ENCODE data around the gene SRGN.
"Not testable (repeated sequence)": the region's sequence is repeated elsewhere in the genome, so short reads cannot be mapped to it uniquely, and the experiment has no call there.

The SRGN gene, protein sequence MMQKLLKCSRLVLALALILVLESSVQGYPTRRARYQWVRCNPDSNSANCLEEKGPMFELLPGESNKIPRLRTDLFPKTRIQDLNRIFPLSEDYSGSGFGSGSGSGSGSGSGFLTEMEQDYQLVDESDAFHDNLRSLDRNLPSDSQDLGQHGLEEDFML

DNA sequence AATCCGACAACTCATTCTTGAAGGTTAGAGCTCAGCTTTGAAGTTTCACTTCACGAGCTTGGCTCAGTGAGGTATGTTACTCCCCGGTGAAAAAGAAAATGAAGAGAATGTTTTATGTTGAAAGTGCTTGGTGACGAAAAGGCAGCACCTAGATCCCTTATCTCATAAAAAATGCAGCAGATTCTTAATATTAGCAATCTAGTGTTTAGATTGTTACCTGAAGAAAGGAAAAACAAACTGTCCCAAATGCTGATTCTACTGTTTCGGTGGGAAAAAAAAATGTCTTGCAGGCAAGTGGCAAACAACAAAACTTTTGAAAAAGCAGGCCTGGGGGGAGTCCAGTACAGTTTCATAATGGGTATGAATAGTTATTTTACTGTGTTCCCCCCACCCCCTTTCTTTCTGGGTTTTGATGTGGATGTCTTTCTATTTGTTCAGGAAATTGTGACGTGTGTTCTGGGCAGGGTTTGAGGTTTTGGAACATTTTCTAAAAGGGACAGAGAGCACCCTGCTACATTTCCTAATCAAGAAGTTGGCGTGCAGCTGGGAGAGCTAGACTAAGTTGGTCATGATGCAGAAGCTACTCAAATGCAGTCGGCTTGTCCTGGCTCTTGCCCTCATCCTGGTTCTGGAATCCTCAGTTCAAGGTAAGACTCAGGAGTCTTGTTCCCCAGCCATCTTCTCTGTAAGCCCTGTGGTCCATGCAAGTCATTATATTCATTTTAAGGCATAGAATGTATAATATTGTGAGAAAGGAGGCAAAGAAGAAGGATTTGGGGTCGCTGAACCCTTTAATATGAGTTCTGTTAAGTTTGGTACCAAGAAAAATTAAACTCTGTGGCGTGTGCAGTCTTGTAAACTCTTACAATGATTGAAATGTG, at the start of gene SRGN:
Gene SRGN (plus strand): TSS at position 514 of the 881 bp plus-strand sequence. CDS start 55 bp downstream, at position 569.
- H3K4me1 ChIP-seq (ENCODE audit: control insufficient read depth, insufficient read depth, low read length) = no peaks in the 10 kb centered on the region

DNA sequence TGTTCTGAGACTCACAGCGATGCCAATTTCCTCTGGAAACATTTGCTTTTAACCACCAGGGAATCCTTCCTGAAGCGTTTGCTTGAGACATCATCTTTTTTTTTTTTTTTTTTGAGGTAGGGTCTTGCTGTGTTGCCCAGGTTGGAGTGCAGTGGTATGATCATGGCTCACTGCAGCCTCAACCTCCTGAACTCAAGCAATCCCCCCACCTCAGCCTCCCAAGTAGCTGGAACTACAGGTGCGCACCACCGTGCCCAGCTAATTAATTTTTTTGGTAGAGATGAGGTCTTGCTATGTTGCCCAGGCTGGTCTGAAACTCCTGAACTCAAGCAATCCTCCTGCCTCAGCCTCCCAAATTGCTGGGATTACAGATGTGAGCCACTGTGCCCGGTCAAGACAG, 47.0 kb upstream of the SRGN start:
- H3K9ac ChIP-seq (ENCODE audit: low read depth, low read length); H3K36me3 ChIP-seq (ENCODE audit: control insufficient read depth, insufficient read depth, low read length); H3K27me3 ChIP-seq (ENCODE audit: control insufficient read depth, insufficient read depth, low read length); H3K4me3 ChIP-seq (ENCODE audit: low read depth, low read length); H3K4me1 ChIP-seq (ENCODE audit: control insufficient read depth, insufficient read depth, low read length); H3K9me3 ChIP-seq (ENCODE audit: control insufficient read depth, insufficient read depth, low read length): not testable (repeated sequence)

More for the DNA sequence above, at the start of gene SRGN:
- Histone ChIP-seq H3K4me3 (ENCODE audit: low read depth, low read length) (no peak within 1 kb of the TSS), H3K36me3 (ENCODE audit: control insufficient read depth, insufficient read depth, low read length) (no peaks in the 10 kb centered on the region), H3K9ac (ENCODE audit: low read depth, low read length) (no peak within 1 kb of the TSS), H3K27me3 (ENCODE audit: control insufficient read depth, insufficient read depth, low read length) (no peaks in the 10 kb centered on the region), H3K9me3 (ENCODE audit: control insufficient read depth, insufficient read depth, low read length) (no peaks in the 10 kb centered on the region)

DNA sequence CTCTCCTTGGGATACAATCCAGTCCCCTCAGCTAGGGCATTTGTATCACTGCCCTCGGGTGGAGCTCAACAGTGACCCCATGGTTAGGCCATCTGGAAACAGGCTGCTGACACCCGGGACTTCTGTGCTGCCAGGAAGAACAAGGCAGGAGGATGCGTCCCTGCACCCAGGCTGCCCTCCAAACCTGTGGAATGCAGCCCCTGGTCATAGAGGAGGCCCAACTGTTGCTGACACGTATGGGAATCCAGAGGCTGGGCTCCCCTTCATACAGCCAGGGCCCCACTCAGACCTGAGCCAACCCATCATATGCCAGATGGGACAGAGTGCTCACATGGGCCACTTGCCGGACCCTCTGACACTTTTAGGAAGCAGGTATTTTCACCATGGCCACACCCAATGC, 45.5 kb upstream of the SRGN start:
- no peaks in the 10 kb centered on the region for H3K36me3 ChIP-seq (ENCODE audit: control insufficient read depth, insufficient read depth, low read length)
- no peaks in the 10 kb centered on the region for H3K27me3 ChIP-seq (ENCODE audit: control insufficient read depth, insufficient read depth, low read length)
- H3K4me1 ChIP-seq (ENCODE audit: control insufficient read depth, insufficient read depth, low read length) = no peaks in the 10 kb centered on the region
- H3K4me3 ChIP-seq (ENCODE audit: low read depth, low read length) = no peak overlapping the region
- no peaks in the 10 kb centered on the region for H3K9me3 ChIP-seq (ENCODE audit: control insufficient read depth, insufficient read depth, low read length)
- H3K9ac ChIP-seq (ENCODE audit: low read depth, low read length) = no peak overlapping the region

DNA sequence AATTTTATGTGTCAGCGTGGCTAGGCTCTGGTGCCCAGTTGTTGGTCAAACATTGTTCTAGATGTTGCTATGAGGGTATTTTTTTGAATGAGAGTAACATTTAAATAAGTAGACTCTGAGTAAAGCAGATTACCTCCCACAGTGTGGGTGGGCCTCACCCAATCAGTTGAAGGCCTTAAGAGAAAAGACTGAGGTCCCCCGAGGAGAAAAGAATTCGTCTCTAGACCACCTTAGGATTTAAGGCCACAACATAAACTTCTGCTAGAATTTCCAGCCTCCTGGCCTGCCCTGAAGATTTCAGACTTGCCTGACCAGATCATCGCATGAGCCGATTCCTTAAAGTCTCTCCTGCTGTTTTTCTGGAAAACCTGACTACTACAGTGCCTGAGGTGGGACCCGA, 45.1 kb upstream of the SRGN start:
- Histone ChIP-seq H3K9ac (ENCODE audit: low read depth, low read length) (no peak overlapping the region), H3K4me1 (ENCODE audit: control insufficient read depth, insufficient read depth, low read length) (no peaks in the 10 kb centered on the region), H3K36me3 (ENCODE audit: control insufficient read depth, insufficient read depth, low read length) (no peaks in the 10 kb centered on the region)

DNA sequence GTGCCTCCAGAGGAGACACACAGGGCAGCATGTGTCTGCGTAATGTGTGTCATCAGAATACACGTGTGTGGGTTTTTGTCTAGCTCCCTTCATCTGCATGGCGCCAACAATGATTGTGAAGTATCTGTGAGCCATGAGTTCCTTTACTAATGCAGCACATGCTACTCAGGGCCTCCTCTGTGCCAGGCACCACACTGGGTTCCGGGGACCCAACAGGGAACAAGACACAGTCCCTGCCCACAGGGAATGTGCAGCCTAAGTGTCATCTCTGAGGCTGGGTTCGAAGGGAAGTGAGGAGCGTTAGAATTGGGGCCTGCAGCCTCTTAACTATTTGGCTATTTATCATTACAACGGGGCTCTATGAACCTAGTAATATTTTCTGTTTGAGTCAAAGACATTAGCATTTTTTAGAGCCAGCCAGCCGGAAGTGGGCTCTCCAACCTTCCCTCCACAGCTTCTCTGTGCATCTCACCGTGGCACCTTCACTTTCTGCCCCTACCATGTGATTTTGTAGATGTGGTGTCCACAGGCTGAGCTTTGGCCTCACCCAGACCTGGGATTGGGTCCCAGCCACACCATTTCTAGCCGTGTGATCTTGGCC, 43.9 kb upstream of the SRGN start:
- no peak overlapping the region for H3K9ac ChIP-seq (ENCODE audit: low read depth, low read length)
- H3K27me3 ChIP-seq (ENCODE audit: control insufficient read depth, insufficient read depth, low read length) = no peaks in the 10 kb centered on the region
- no peak overlapping the region for H3K4me3 ChIP-seq (ENCODE audit: low read depth, low read length)
- no peaks in the 10 kb centered on the region for H3K36me3 ChIP-seq (ENCODE audit: control insufficient read depth, insufficient read depth, low read length)
- no peaks in the 10 kb centered on the region for H3K9me3 ChIP-seq (ENCODE audit: control insufficient read depth, insufficient read depth, low read length)
- H3K4me1 ChIP-seq (ENCODE audit: control insufficient read depth, insufficient read depth, low read length) = no peaks in the 10 kb centered on the region

More for the DNA sequence above, 45.1 kb upstream of the SRGN start:
- Histone ChIP-seq H3K9me3 (ENCODE audit: control insufficient read depth, insufficient read depth, low read length) (no peaks in the 10 kb centered on the region), H3K27me3 (ENCODE audit: control insufficient read depth, insufficient read depth, low read length) (no peaks in the 10 kb centered on the region), H3K4me3 (ENCODE audit: low read depth, low read length) (no peak overlapping the region)

DNA sequence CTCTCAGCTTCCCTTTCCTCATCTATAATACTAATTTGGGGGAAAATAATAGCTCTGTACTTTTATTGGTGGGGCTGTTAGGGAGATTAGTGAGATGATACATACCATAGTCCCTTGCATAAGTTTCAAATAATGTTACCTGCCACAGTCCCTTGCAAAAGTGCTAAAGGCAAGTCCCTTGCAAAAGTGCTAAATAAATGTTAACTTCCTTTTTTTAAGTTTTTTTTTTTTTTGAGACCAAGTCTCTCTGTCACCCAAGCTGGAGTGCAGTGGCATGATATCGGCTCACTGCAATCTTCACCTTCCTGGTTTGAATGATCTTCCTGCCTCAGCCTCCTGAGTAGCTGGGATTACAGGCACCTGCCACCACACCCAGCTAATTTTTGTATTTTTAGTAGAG, 43.4 kb upstream of the SRGN start:
- Histone ChIP-seq H3K27me3 (ENCODE audit: control insufficient read depth, insufficient read depth, low read length) (no peaks in the 10 kb centered on the region), H3K4me1 (ENCODE audit: control insufficient read depth, insufficient read depth, low read length) (no peaks in the 10 kb centered on the region), H3K4me3 (ENCODE audit: low read depth, low read length) (no peak overlapping the region), H3K9me3 (ENCODE audit: control insufficient read depth, insufficient read depth, low read length) (no peaks in the 10 kb centered on the region), H3K36me3 (ENCODE audit: control insufficient read depth, insufficient read depth, low read length) (no peaks in the 10 kb centered on the region), H3K9ac (ENCODE audit: low read depth, low read length) (no peak overlapping the region)

DNA sequence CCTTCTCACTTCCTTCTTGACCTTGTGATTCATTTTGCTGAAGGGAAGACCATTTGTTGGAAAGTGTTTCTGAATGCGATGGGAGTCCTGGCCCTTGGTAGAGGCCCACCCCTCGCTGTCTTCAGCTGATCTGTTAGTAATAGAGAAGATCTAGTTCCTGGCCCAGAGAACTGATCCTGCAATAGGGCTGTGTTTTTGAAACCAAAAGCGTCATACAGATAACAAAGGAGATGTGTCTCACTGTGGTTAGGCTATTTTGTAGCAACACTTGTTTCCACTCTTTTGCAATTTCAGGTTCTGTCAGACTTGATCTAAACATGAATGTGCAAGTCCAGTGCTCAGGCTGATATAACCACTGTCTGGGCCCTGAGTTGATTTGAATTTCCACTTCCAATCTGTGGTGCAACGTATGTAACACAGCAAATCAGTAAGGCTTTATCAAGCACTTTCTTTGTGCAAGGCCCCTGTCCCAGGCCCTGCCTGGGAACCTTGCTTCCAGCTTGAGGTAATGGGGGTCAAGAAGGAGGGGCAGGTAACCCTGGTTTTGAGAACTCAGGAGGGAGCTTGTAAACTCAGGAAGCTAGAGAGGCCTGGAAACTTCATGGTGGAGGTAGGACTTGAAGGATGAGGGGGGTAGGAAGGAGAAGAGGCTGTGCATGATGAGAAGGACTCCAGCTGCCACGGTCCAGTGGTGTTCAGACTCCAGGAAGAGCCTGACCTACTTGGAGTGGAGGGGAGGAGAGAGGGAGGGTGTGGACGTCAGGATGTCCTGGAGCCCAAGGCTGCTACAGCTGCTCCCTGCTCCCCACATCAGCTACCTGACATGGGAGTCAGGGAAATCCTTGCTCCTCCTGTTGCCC, 42.2 kb upstream of the SRGN start:
- no peaks in the 10 kb centered on the region for H3K36me3 ChIP-seq (ENCODE audit: control insufficient read depth, insufficient read depth, low read length)
- no peak overlapping the region for H3K4me3 ChIP-seq (ENCODE audit: low read depth, low read length)
- H3K27me3 ChIP-seq (ENCODE audit: control insufficient read depth, insufficient read depth, low read length) = no peaks in the 10 kb centered on the region
- no peaks in the 10 kb centered on the region for H3K9me3 ChIP-seq (ENCODE audit: control insufficient read depth, insufficient read depth, low read length)
- no peak overlapping the region for H3K9ac ChIP-seq (ENCODE audit: low read depth, low read length)
- no peaks in the 10 kb centered on the region for H3K4me1 ChIP-seq (ENCODE audit: control insufficient read depth, insufficient read depth, low read length)

DNA sequence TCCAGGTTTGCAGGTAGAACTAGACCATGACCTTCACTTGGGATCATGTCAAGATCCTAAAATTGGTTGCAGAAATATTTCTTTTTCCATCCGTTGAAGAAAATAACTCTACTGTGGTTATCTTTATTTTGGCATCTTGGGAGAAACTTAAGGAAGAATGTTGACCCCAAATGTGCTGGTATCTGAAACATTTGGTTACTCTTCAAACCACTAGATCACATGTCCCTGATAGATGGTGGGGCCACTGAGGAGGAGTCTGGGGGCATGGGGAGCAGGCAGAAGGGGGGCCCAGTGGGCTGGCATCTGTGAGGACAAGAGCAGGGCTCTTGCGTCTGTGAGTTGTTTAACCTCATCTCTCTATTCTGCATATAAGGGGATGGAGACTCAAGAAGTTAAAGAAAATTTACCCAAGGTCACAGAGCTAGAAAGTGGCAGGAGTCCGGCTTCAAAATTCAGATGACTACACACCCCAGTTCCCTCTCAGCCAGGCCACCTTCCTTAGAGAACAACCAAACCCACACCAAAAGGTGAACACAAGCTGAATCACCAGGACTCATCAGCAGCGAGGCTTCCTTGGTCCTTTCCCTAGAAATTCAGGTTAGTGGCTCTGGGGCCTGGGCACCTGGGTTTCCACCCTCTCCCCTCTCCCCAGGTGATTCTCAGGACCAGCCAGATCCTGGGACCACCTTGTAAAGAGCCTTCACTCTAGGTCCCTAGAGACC, 40.6 kb upstream of the SRGN start:
- Histone ChIP-seq H3K9me3 (ENCODE audit: control insufficient read depth, insufficient read depth, low read length) (no peaks in the 10 kb centered on the region), H3K36me3 (ENCODE audit: control insufficient read depth, insufficient read depth, low read length) (no peaks in the 10 kb centered on the region), H3K4me3 (ENCODE audit: low read depth, low read length) (no peak overlapping the region), H3K27me3 (ENCODE audit: control insufficient read depth, insufficient read depth, low read length) (no peaks in the 10 kb centered on the region), H3K4me1 (ENCODE audit: control insufficient read depth, insufficient read depth, low read length) (no peaks in the 10 kb centered on the region), H3K9ac (ENCODE audit: low read depth, low read length) (no peak overlapping the region)

DNA sequence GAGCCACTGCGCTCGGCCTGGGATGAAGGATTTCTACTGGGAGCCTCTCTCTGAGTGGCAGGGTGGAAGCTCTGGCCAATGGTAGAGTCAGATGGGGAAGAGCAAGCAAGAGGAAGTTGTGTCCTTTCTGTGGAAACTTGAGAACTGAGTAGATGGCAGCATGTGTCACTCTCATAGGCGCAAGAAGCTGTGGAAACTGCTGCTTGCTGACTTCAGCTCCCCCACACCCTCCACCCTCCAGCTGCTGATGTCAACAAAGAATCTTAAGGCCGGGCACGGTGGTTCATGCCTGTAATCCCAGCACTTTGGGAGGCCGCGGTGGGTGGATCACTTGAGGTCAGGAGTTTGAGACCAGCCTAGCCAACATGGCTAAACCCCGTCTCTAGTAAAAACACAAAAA, 39.8 kb upstream of the SRGN start:
- Histone ChIP-seq H3K36me3 (ENCODE audit: control insufficient read depth, insufficient read depth, low read length) (no peaks in the 10 kb centered on the region), H3K27me3 (ENCODE audit: control insufficient read depth, insufficient read depth, low read length) (no peaks in the 10 kb centered on the region), H3K4me3 (ENCODE audit: low read depth, low read length) (no peak overlapping the region), H3K4me1 (ENCODE audit: control insufficient read depth, insufficient read depth, low read length) (no peaks in the 10 kb centered on the region), H3K9ac (ENCODE audit: low read depth, low read length) (no peak overlapping the region), H3K9me3 (ENCODE audit: control insufficient read depth, insufficient read depth, low read length) (no peaks in the 10 kb centered on the region)

DNA sequence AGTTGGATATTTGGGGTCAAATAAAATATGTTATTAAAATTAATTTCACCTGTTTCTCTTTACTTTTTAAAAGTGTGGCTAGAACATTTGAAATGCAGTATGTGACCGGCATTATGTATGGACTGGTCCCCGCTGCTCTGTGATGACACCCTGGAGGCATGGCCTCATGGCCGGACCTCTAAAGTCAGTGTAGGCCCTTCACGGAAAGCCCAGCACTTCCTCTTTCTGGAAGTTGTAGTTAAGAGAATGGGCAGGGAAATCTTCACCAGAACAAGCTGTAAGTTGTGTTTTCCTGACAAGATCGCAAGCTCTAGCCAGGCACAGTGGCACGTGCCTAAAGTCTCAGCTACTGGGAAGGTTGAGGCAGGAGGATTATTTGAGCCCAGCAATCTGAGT, 38.3 kb upstream of the SRGN start:
- Histone ChIP-seq H3K9ac (ENCODE audit: low read depth, low read length) (no peak overlapping the region), H3K4me1 (ENCODE audit: control insufficient read depth, insufficient read depth, low read length) (no peaks in the 10 kb centered on the region), H3K4me3 (ENCODE audit: low read depth, low read length) (no peak overlapping the region), H3K9me3 (ENCODE audit: control insufficient read depth, insufficient read depth, low read length) (no peaks in the 10 kb centered on the region), H3K27me3 (ENCODE audit: control insufficient read depth, insufficient read depth, low read length) (no peaks in the 10 kb centered on the region), H3K36me3 (ENCODE audit: control insufficient read depth, insufficient read depth, low read length) (no peaks in the 10 kb centered on the region)

DNA sequence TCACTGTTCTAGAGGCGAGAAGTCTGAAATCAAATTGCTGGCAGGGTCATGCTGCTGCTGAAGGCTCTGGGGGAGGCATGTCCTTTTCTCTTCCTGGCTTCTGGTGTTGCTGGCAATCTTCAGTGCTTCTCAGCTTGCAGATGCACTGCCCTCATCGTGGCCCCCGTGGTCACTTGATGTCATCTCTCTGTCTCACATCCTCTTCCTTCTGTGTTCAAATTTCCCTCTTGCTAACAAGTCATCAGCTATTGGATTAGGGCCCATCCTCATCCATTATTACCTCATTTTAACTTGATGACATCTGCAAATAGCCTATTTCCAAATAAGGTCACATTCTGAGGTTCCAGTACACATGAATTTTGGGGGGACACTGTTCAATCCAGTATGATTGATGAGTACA, 36.6 kb upstream of the SRGN start:
- Histone ChIP-seq H3K9ac (ENCODE audit: low read depth, low read length) (no peak overlapping the region), H3K4me3 (ENCODE audit: low read depth, low read length) (no peak overlapping the region), H3K4me1 (ENCODE audit: control insufficient read depth, insufficient read depth, low read length) (no peaks in the 10 kb centered on the region), H3K9me3 (ENCODE audit: control insufficient read depth, insufficient read depth, low read length) (no peaks in the 10 kb centered on the region), H3K27me3 (ENCODE audit: control insufficient read depth, insufficient read depth, low read length) (no peaks in the 10 kb centered on the region), H3K36me3 (ENCODE audit: control insufficient read depth, insufficient read depth, low read length) (no peaks in the 10 kb centered on the region)
